Measurements from ENCODE around the gene BNIP2. TPM values are rescaled to one million over a fixed set of nuclear protein-coding genes. Genes with fewer than 3 reads are reported as not detected.
"Not testable (repeated sequence)": the region's sequence is repeated elsewhere in the genome, so short reads cannot be mapped to it uniquely, and the experiment has no call there.

Gene BNIP2
- total RNA-seq, 1 experiment from 2014 or later, result 87.0 TPM

DNA sequence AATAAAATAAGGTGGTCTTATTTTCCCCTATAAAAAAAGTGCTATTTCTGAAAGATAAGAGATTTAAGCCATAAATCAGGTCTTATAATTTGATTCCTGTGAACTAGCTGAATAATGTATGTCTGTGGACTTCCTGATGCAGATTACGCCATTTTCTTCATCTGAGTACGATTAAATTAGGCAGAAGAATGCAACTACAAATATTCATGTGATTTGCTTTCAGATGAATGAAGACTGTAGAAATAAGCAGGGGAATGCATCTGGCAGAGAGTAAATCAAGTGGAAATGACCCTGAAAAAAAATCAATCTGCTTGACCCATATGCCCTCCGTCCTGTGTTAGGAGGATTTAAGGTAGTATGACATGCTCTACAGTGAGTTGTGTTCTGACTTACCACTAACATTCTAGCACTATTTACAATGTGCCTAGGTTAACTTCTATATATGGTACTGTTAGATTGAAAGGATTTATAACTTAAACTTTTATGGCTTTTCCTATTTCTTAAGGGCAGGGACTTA is 14.7 kb downstream of the BNIP2 start:
- H3K27ac ChIP-seq, result no peak overlapping the region
- no peaks in the 10 kb centered on the region for H3K9me3 ChIP-seq (replicated peaks)
- no peak for DNase-seq
- H3K4me3 ChIP-seq, result no peak overlapping the region
- no peaks in the 10 kb centered on the region for H3K4me1 ChIP-seq
- peaks cover 87% of the 10 kb centered on the region for H3K36me3 ChIP-seq
- H3K27me3 ChIP-seq, result no peaks in the 10 kb centered on the region

- H3K36me3 ChIP-seq, result peaks cover 84% of the 10 kb centered on the region
Observed at GRCh38 chr15:59668556-59668955, 20.6 kb downstream of the BNIP2 start.

DNA sequence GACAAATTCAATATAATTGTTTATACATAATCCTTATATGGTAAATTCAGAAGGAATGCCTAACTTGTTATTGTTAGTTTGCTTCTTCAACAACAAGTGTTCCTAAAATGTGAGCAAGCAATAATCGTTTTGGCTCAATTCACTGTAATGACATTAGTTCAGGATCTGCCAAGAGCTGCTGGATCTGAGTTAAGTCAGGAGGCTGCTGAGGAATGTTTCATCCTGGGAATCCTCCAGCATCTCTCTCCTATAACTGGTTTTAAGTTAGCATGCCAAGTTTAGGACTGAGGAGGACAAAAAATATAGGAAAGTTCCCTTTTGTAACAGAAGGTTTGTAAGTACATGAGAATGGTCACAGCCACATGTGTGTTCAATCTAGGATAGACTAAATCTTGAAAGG is 26.9 kb downstream of the BNIP2 start:
- no peaks in the 10 kb centered on the region for H3K9me3 ChIP-seq (replicated peaks)

More at GRCh38 chr15:59668556-59668955, 20.6 kb downstream of the BNIP2 start:
- Histone ChIP-seq H3K9me3 (replicated peaks) (no peaks in the 10 kb centered on the region), H3K4me1 (no peaks in the 10 kb centered on the region), H3K27me3 (no peaks in the 10 kb centered on the region), H3K27ac (no peak overlapping the region), H3K4me3 (no peak overlapping the region)
- DNase-seq, result no peak

DNA sequence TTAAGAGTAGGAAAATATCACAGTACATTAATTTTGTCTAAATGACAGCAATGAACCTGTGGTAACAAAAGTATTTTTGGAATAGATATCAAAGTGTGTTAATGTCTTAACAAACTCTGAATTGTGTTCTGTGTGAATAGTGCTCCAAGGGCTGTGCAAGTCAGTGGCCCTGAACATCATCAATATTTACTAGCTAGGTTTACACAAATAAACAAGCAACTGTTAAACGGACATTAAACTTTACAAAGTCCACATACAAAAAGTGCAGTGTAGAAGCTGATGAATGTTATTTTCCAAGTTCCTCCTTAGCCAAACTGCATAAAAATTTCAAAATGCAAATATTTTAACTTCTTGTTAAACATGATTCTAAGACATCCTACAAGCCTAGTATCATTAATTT is 29.8 kb downstream of the BNIP2 start:
- H3K27me3 ChIP-seq, result no peaks in the 10 kb centered on the region
- H3K27ac ChIP-seq, result no peak overlapping the region
- no peak overlapping the region for H3K4me3 ChIP-seq
- H3K36me3 ChIP-seq, result peaks cover 32% of the 10 kb centered on the region
- no peak for DNase-seq
- H3K9me3 ChIP-seq (replicated peaks), result no peaks in the 10 kb centered on the region
- no peaks in the 10 kb centered on the region; the same call in 1 of the 2 replicates for H3K4me1 ChIP-seq

More for the DNA sequence above, 26.9 kb downstream of the BNIP2 start:
- no peak overlapping the region for H3K4me3 ChIP-seq
- no peaks in the 10 kb centered on the region for H3K27me3 ChIP-seq
- no peaks in the 10 kb centered on the region for H3K4me1 ChIP-seq
- DNase-seq, result no peak
- H3K36me3 ChIP-seq, result peaks cover 43% of the 10 kb centered on the region
- no peak overlapping the region for H3K27ac ChIP-seq

DNA sequence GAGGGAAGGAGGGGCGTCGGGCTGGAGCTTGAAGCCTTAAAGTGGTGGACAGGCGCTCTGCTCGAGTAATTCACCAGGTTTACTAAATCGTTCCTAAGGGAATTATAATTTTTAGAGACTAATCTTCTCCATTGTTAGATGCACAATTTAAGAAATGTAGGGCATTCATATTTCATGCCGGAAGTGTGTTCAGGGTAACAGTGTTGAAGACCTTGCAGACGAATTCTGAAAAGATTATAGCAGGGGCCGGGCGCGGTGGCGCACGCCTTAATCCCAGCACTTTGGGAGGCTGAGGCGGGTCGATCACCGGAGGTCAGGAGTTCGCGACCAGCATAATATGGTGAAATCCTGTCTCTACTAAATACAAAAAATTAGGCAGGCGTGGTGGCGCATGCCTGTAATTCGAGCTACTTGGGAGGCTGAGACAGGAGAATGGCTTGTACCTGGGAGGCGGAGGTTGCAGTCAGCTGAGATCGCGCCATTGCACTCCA is 31.4 kb downstream of the BNIP2 start:
- no peaks in the 10 kb centered on the region; the same call in 1 of the 2 replicates for H3K4me1 ChIP-seq
- H3K27me3 ChIP-seq, result no peaks in the 10 kb centered on the region
- peak overlapping the region; percentile 90 for H3K4me3 ChIP-seq
- H3K9me3 ChIP-seq (replicated peaks), result no peaks in the 10 kb centered on the region
- H3K27ac ChIP-seq, result peak overlapping the region; percentile 76
- DNase-seq, result no peak
- peaks cover 23% of the 10 kb centered on the region for H3K36me3 ChIP-seq

DNA sequence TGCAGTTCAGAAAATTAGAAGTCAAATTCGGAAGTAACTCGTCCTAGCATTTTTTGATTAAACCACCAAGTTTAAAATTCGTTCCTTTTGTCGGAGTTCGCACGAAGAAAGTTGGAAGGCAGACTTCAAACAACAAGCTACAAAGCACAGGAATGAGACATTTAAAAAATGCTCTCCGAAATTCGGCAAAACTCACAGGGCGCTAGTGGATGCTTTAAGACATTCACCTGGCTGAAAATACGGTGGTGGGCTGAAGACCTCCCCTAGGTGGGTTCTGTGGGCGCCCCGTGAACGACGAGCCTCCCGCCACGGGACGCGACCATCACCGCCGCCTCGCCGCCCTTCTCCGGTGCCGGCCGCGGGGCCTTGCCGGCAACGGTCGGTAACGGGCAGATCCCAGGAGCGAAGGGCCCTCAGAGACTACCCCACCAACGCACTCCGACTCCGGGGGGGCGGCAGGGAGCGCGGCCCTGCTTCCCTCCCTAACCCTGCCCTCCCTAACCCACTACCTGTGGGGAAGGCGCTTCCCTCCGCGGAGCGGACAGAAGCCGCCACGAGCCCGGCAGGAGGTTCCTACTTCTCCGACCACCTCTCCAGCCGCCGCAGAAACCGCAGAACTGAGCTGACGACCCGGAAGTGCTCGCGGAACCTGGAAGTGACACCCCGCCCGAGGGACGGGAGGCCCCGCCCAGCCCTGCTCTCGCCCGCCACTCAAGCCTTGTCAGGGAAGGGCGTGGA is 32.1 kb downstream of the BNIP2 start, which contains the start of gene GTF2A2:
Gene GTF2A2 (minus strand): TSS at position 619 of the 738 bp plus-strand sequence. CDS start 5,238 bp downstream, outside the sequence.
- DNase-seq, result peak; percentile 97 to 98
- H3K4me3 ChIP-seq, result peak within 1 kb of the TSS; percentile 90
- H3K4me1 ChIP-seq, result no peaks in the 10 kb centered on the region; the same call in 1 of the 2 replicates
- H3K9me3 ChIP-seq (replicated peaks), result 0 out of 2 replicates have a peak, but pooled peaks cover 1% of the 10 kb centered on the region
- H3K27me3 ChIP-seq, result no peaks in the 10 kb centered on the region
- peak within 1 kb of the TSS; percentile 76 for H3K27ac ChIP-seq
- H3K36me3 ChIP-seq, result peaks cover 26% of the 10 kb centered on the region

DNA sequence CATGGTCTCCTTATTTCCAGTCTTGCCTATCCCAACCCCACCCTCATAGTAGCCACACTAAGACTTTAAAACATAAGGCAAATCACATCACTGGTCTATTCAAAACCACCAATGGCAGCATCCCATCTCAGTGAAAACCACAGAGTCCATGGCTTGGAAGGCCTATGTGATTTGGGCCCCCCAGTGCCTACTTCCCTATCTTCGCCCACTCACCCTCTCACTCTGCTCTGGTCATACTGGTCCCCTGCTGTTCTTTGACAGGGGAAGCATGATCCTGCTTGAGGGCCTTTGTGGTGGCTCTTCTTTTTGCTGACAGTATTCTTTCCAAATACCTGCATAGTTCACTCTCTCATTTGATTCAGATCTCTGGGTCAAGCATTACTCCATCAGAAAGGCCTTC is 35.1 kb downstream of the BNIP2 start:
- DNase-seq, result no peak
- 0 out of 2 replicates have a peak, but pooled peaks cover 5% of the 10 kb centered on the region for H3K9me3 ChIP-seq (replicated peaks)
- no peaks in the 10 kb centered on the region for H3K27me3 ChIP-seq
- H3K4me1 ChIP-seq, result no peaks in the 10 kb centered on the region; the same call in 1 of the 2 replicates
- H3K36me3 ChIP-seq, result peaks cover 50% of the 10 kb centered on the region
- H3K4me3 ChIP-seq, result no peak overlapping the region
- no peak overlapping the region for H3K27ac ChIP-seq

DNA sequence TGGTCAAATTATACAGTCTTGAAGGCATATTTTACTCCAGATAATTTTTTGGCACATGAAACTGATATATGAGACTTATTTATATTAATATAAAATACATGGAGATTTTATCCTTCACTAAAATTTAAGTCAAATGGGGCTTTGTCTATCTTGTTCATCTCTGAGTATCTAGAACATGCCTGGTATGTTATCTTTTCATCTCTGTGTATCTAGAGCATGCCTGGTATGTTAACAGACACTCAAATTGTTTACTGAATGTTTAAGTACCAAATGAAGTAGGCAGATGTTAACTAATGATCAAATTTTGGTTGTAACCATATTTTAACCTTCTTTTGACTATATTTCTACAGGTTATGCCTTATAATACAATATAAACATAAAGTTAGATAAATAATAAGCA is 39.5 kb downstream of the BNIP2 start:
- no peak for DNase-seq
- H3K4me3 ChIP-seq, result no peak overlapping the region
- H3K27ac ChIP-seq, result no peak overlapping the region
- no peaks in the 10 kb centered on the region for H3K27me3 ChIP-seq
- H3K4me1 ChIP-seq, result no peaks in the 10 kb centered on the region
- 0 out of 2 replicates have a peak, but pooled peaks cover 5% of the 10 kb centered on the region for H3K9me3 ChIP-seq (replicated peaks)
- H3K36me3 ChIP-seq, result peaks cover 79% of the 10 kb centered on the region

GRCh38 chr15:59647085-59647484 is 42.0 kb downstream of the BNIP2 start:
- Histone ChIP-seq H3K4me1 (no peaks in the 10 kb centered on the region), H3K4me3 (no peak overlapping the region), H3K27ac (no peak overlapping the region), H3K27me3 (no peaks in the 10 kb centered on the region), H3K9me3 (replicated peaks) (0 out of 2 replicates have a peak, but pooled peaks cover 4% of the 10 kb centered on the region), H3K36me3 (peaks cover 75% of the 10 kb centered on the region)
- no peak for DNase-seq

- no peak for DNase-seq
- no peaks in the 10 kb centered on the region for H3K4me1 ChIP-seq
- H3K36me3 ChIP-seq, result peaks cover 70% of the 10 kb centered on the region
- H3K9me3 ChIP-seq (replicated peaks), result no peaks in the 10 kb centered on the region
- no peak overlapping the region for H3K4me3 ChIP-seq
- no peak overlapping the region for H3K27ac ChIP-seq
- no peaks in the 10 kb centered on the region for H3K27me3 ChIP-seq
Observed at GRCh38 chr15:59646277-59646676, 42.8 kb downstream of the BNIP2 start.

- H3K4me1 ChIP-seq; H3K9me3 ChIP-seq (replicated peaks); H3K4me3 ChIP-seq; DNase-seq; H3K27me3 ChIP-seq; H3K27ac ChIP-seq: not testable (repeated sequence)
- H3K36me3 ChIP-seq, result peaks cover 67% of the 10 kb centered on the region
Observed at GRCh38 chr15:59645812-59646211, 43.3 kb downstream of the BNIP2 start.

DNA sequence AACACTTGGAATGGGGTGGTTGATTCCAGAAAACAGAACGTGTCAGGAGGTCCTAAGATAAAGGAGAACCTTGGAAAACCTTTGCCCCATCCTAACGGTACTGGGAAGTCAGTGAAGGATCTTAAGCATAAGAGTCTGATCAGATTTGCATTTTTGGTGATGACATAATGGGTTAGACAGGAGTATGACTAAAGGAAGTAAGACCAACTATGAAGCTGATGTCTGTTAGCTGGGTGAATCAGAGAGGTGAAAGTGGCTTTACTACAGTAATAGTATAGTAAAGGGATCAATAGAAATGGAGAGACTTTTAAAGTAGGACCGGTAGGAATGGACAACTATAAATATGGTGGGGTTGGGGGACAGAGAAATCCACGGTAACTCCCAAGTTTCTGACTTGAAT is 44.4 kb downstream of the BNIP2 start:
- Histone ChIP-seq H3K4me1 (no peaks in the 10 kb centered on the region), H3K9me3 (replicated peaks) (no peaks in the 10 kb centered on the region), H3K4me3 (no peak overlapping the region), H3K36me3 (peaks cover 56% of the 10 kb centered on the region), H3K27me3 (no peaks in the 10 kb centered on the region), H3K27ac (no peak overlapping the region)
- DNase-seq, result no peak

DNA sequence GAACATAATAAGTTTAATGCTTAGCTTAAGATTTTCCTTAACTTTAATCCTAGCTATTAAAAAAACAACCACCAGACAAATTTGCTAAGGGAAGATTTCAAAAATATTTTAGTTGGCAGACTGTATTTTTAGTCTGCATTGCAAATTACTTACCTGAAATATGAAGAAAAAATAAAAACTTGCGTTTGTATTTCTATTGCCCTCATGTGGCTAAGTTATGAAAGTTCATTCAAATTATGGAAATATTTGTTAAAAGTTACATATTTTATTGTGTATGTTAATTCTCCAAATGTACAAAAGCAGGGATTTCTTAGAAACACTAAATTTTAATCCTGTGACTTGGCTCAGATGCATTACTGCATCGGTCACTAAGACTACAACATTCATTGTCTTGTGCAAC is 46.8 kb downstream of the BNIP2 start:
- H3K4me1 ChIP-seq, result no peaks in the 10 kb centered on the region
- H3K36me3 ChIP-seq, result peaks cover 49% of the 10 kb centered on the region
- H3K27me3 ChIP-seq, result no peaks in the 10 kb centered on the region
- H3K9me3 ChIP-seq (replicated peaks), result no peaks in the 10 kb centered on the region
- no peak for DNase-seq
- H3K4me3 ChIP-seq, result no peak overlapping the region
- H3K27ac ChIP-seq, result no peak overlapping the region

GRCh38 chr15:59637507-59637906 is 51.6 kb downstream of the BNIP2 start:
- not testable (repeated sequence) for H3K4me3 ChIP-seq; DNase-seq; H3K27me3 ChIP-seq; H3K9me3 ChIP-seq (replicated peaks); H3K4me1 ChIP-seq; H3K27ac ChIP-seq
- peaks cover 20% of the 10 kb centered on the region for H3K36me3 ChIP-seq

- no peak overlapping the region for H3K4me3 ChIP-seq
- H3K27me3 ChIP-seq, result no peaks in the 10 kb centered on the region
- no peaks in the 10 kb centered on the region for H3K4me1 ChIP-seq
- no peaks in the 10 kb centered on the region for H3K9me3 ChIP-seq (replicated peaks)
- H3K36me3 ChIP-seq, result peaks cover 16% of the 10 kb centered on the region
- DNase-seq, result no peak
- H3K27ac ChIP-seq, result no peak overlapping the region
Observed at GRCh38 chr15:59636184-59636583, 52.9 kb downstream of the BNIP2 start.

Measured in SJCRH30 (cell line).